ENCODE data around the gene BOLL. TPM values are rescaled to one million over a fixed set of nuclear protein-coding genes. Genes with fewer than 3 reads are reported as not detected.

Gene BOLL, protein sequence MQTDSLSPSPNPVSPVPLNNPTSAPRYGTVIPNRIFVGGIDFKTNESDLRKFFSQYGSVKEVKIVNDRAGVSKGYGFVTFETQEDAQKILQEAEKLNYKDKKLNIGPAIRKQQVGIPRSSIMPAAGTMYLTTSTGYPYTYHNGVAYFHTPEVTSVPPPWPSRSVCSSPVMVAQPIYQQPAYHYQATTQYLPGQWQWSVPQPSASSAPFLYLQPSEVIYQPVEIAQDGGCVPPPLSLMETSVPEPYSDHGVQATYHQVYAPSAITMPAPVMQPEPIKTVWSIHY
- not detected in 5 replicates for total RNA-seq (2022; extraction: Qiagen RNA extraction; ENCODE audit: low read depth)

DNA sequence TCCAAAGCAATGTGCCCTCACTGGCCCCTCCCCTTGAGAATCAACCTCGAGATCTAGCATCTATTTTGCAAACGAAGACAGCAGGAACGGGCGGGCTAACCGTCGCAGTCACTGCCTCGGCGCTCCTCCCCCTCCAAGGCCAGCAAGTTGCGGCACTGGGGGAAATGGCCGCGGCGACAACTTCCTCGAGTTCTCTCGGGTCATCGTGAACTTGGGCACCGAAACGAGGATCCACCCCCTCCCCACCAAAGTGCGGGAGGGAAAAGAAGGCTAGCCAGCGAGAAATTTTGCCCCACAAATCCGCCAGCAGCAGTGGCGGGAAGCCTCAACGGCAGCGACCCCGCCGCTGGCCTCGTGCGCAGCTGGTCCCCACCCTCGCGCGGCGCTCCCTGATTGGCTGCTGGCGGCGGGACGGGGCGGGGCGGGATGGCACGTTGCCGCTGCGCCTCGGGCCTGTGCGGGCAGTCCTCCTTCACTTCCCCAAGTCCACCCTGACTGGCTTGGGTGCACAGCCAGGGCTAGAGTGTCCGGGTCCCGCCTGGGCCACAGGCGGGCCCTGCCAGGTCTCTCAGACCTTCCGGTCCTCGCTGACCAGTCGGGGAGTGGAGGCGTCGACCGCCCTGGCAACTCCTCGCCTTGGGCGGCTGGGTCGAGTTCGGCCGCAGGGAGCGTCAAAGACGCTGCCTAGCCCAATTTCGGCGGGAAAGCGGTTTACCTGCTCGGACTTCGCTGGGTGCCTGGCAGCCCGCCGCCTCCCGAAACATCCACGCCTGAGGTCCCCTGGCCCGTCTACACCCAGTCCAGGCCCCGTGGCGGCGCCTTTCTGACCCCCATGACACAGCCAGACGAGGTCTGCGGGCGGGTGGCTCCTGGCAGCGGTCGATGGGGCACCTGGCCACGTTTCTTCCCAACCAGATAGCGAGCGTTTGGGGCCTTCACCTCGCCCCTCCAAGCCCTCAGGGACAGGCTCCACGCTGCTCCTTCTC lies at the start of gene BOLL:
Gene BOLL (minus strand): TSS at position 364 of the 986 bp plus-strand sequence. CDS start 3,469 bp downstream, outside the sequence.

DNA sequence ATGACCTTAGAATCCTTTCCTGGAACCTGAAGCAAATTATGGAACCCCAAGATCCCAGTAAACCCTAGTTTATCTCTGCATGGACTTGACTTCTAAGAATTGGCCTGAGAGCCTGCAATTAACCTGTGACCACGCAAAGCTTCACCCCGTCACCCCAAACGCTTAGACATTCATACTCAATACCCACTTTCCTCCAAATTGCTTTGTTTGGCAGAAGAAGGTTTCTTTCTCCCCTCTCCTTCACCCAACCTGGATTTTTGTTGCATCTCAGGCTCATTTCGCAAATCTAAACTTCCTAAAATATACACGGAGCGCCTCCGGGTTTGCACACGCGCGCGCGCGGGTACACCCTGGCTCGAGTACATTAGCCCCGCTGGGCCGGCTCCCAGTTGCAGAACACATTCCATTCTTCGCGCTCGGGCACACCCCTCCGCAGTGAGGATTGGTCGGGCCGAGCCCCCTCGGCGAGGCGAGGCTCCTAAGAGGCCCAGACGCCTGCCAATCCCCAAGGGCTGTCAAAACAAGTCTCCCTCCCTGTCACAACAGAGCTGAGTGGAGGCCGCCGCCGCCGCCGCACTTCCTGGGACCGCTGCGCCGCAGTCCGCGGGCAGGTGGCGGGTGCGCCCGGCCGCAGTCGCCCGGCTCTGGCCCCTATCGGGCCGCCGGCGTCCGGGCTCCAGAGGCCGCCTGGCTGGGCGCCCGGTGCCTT lies 19.1 kb upstream of the BOLL start, which contains the start of gene PLCL1:
Gene PLCL1 (plus strand): TSS at position 545 of the 709 bp plus-strand sequence.

DNA sequence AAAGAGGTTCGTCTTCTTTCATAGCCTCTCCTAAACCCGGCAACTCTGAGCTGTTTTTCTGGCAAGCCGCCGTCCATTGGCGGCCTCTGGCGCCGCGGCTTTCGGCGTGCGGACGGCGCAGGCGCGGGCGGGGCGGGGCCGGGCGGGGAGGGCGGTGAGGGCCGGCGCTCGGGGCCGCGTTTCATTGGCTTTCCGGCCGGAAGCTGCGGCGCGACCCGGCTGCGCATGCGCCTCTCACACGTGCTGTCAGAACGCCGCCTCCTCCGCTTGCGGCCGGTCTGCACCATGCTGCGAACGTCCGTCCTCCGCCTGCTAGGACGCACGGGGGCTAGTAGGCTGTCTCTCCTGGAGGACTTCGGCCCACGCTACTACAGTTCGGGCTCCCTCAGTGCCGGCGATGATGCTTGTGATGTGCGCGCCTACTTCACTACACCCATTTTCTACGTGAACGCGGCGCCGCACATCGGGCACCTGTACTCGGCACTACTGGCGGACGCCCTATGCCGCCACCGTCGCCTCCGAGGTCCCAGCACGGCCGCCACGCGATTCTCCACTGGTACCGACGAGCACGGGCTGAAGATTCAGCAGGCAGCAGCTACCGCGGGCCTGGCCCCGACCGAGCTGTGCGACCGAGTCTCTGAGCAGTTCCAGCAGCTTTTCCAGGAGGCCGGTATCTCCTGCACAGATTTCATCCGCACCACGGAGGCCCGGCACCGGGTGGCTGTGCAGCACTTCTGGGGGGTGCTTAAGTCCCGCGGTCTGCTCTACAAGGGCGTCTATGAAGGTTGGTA lies 79.8 kb downstream of the BOLL start, which contains the start of gene MARS2:
Gene MARS2 (plus strand): TSS at position 249 of the 791 bp plus-strand sequence. CDS start 37 bp downstream, at position 286.

Other genes starting within 250 kb of the BOLL start
- gene RFTN2, start 109.7 kb downstream of the BOLL start, total RNA-seq (2022; extraction: Qiagen RNA extraction; ENCODE audit: low read depth), result not detected in 5 replicates
- gene MARS2, start 80.0 kb downstream of the BOLL start, total RNA-seq (2022; extraction: Qiagen RNA extraction; ENCODE audit: low read depth), result 11.2 to 12.3 TPM (median 12.1 TPM) in 5 replicates
- gene PLCL1, start 19.3 kb upstream of the BOLL start, total RNA-seq (2022; extraction: Qiagen RNA extraction; ENCODE audit: low read depth), result not detected in 5 replicates